Stimulated activated CD4-positive, alpha-beta T cell treated with anti-CD3 and anti-CD28 coated beads, Interleukin-1b, Interleukin-23, amount 100 ng/mL, for 24 hours (primary cell): ENCODE data around the gene CA4.
"Not testable (repeated sequence)": the region's sequence is repeated elsewhere in the genome, so short reads cannot be mapped to it uniquely, and the experiment has no call there.

ENCODE experiments used
- DNase-seq, 4 experiments: peaks; one replicate each; pipeline ENCODE4 v3.0.0-alpha.2; 2020; ENCODE audit warnings: low read depth in 4 of 4, low spot score in 1 of 4

CA4 gene

DNA sequence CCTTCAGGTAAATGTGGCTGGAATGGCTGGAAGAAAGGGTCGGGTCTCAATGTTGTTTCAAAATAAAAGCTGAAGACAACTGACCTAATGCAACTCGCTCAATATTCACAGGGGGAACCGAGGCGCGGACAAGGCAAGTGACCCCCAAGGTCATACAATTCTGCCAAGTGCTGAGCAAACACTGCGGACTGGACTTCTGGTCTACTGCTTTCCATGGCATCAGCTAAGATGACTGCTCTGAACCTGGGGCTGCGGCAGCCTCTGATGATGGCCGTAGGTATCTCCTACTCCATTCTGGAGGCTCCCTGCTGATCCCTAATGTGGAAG is 21.9 kb downstream of the CA4 start:
- DNase-seq, result no peak

DNA sequence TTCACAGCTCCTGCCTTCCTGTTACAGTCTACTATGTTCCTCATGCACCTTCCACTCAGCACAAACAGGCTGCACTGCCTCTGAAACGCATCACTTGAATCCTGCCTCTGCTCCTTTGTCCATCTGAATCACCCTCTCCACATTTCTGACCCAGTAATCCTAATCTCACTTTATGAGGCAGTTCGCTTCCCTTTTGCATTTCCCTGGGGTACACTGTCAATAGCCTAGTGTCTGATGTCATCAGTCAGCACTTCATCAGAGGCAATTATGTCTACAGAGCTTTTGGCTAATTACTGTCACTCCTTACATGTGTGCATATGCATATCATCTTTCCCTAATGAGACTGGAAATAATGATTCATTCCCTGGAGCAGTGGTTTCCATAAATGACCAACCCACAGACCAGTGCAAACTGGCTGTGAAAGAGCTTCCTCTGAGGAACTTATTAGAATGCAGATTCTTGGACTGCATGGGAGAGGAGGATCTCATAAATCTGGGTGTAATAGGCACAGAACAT is 23.6 kb downstream of the CA4 start:
- DNase-seq, result no peak

DNA sequence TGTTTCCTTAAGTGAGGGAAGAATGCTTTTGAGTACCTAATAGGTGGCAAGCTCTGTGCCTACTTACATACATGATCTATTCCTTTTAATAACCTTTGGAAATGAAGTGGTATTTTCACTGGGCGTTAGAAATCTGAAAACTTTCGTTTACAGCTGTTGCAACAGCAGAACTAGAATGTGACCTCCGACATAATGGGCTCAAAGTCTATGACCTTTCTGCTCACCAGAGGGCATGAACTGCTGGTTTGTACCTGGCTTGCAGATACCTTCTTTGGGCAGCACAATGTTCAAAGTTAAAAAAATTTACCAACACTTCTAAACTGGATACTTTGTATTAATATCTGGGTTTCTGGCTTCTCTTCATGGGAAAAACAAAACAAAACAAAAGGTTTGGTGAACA is 24.3 kb downstream of the CA4 start:
- DNase-seq, result no peak

DNA sequence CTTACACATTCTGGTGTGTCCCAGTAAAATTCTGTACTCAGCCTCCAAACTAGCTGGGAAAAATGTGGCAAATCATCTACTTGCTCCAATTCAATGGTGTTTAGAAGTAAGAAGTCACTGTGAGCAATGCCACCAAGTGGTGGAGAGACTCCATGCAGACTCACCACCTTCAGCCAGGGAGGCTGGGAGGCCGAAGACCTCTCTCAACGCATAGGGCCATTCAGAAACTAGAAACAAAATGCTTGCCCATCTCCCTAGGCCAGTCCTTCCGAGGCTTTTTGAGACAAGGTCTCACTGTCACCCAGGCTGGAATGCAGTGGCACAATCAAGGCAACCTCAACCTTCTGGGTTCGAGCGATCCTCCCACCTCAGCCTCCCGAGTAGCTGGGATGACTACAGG is 25.0 kb downstream of the CA4 start:
- DNase-seq, result not testable (repeated sequence)

DNA sequence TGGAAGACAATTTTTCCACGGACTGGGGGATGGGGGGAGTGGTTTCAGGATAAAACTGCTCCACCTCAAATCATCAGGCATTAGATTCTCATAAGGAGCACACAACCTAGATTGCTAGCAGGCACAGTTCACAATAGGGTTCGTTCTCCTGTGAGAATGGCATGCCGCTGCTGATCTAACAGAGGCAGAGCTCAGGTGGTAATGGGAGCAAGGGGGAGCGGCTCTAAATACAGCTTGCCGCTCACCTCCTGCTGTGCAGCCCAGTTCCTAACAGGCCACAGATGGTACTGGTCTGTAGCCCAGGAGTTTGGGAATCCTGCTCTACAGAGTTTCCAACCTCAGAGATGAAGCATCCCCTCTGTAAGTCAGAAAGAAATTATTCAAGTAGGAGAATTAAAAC is 27.0 kb downstream of the CA4 start:
- not testable (repeated sequence) for DNase-seq

DNA sequence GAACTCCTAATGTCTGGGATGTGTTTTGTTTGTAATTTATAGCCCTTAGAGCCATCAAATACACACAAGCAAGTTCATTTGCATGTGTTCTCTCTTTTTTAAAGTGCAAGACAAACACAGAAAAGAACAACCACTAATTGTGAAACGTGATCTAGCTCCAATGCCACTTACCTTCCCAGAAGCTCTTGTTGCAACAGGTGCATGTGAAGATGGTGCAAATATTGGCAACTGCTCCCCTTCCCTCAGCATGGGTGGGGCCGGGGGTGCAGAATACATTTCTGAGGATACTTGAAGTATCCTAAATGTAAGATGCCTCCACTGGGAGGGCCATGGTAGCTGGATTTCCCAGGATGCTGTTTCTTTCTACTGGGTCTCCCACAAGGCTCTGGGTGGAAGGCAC is 28.4 kb downstream of the CA4 start:
- DNase-seq, result not testable (repeated sequence)

DNA sequence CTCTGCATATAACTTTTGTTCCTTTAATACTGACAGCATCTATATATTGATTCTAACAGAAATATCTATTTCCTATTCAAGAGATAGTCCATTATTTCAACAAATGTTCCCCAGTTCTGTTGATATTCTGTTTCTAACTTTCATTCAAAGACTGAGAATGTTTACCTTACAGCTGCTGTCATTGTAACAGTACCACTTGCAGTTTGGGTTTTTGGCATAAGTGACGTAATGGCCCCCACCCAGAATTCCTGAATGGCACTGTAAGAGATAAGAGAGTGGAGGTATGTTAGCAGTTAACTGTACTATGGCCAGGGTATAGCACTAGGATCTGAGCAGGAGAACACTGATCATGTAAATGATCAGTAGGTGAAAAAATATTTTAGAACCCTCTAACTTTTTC is 30.6 kb downstream of the CA4 start:
- not testable (repeated sequence) for DNase-seq

DNA sequence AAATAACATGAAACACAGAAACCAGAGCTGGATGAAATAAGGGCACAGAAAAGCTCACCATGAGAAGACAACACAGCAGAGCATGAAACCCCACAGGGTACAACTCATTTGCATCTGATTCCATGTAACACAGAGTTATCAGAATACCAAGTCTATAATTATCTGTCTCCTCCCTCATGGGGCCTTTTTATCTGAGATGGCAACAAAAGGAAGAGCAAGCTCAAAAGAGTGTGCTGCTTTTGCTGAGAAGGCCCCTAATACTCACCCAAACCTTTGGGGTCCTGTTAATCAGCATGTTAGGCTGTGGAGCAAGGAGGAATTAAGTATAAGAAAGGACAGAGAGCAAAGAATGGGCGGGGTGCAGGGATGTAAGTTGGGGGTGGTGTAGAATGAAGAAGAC is 36.6 kb downstream of the CA4 start:
- not testable (repeated sequence) for DNase-seq

DNA sequence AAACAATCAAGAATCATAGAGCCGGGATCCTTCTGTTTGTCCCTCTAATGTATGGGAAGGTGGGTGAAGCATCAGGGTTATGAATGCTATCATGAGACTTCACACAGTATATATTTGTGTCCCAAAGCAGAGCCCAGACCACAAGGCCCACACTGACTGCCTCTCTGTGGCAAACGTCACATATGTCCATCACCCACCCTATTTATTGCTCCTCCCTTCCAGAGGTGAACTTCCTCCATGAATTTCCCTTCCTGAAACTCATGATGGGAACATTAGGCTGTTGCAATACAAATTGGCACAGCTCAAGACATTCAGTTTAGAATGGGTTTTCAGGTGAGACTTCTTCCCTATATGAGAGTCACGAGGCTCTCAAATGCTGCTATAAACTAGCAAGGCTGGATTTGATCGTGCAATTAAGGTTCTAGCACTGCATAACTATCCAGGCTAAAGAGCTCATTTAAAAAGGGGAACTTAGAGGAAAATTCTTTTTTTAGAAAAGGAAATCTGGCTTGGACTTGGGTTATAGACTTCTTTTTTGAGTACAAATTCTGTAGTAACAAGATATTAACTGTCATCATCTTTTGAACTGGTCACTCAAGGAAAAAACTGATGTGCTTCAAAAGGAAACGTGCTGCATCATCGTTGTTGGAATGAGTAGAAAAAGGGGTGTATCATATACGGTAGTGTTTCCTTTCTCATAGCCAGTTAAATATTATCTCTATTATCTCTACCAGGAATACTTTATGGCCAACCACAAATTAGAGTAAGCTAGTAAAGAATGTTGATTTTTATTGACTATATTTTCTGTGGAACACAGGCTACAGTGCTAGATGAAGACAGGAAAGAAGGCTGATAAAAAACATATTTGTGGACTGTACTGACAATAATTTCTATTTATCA is 37.3 kb downstream of the CA4 start:
- not testable (repeated sequence) for DNase-seq

DNA sequence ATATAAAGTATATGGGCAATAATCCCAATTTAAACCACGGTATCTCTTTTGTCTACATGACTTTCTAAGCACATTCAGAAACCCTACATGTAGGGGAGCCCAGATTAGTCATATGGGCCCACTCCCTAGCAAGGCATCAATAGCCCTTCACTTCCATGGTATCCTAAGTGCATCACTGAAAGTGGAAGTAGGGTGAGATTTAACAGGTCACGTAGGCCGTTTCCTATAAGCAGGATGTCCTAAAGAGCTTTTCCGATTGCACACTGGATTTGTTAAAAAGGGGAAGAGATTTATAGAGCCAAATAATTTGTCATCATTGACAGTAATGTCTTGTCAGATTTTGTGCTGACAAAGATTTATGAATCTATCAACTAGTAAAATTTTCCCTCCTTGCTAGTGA is 39.0 kb downstream of the CA4 start:
- no peak for DNase-seq

DNA sequence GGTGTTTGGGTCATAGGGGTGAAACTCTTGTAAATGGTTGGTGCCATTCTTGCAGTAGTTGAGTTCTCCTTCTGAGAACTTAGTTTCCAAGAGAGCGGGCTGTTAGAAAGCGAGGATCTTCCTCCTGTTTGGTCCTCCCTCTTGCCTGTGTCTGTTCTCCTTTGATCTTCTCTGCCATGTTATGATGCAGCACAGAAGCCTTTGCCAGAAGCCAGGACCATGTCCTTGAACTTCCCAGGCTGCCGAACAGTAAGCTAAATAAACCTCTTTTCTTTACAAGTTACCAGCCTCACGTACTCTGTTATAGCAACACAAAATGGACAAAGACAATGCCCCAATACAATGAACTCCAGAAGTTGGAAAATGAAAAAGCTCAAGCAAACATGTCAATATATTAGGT is 40.3 kb downstream of the CA4 start:
- not testable (repeated sequence) for DNase-seq

DNA sequence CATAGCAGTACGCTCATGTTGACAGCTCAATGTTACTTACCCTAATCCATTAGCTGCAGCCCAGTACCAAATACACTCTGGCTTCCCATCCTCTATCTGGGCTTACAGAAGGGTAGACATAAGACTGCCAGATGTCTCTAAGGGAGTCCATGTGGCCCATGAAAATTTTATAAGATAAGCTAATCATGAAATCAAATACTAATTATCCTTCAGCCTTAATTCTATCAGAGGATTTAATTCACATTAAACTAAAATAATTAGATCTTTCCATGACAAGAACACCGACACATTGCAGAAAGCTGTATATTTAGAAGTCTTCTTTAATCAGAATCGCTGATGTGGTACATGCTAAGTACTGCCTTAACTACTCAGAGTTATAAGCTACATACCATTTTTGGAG is 43.3 kb downstream of the CA4 start:
- not testable (repeated sequence) for DNase-seq

DNA sequence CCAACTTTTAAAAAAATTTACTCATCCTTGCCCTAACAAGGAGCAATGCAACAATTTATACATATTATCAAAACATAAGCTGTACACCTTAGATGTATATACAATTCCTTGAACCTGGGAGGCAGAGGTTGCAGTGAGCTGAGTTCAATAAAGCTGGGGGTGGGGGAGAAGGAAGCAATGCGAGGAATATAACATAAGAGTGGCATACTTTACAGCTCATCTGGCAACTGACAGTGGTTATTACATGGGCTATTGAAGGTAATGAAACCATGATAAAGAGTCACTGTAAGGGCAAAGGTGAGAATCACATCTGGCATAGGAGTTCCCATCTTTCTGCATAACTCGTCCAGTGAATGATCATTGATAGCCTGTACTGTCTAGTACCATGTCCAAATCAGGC is 43.7 kb downstream of the CA4 start:
- no peak for DNase-seq

DNA sequence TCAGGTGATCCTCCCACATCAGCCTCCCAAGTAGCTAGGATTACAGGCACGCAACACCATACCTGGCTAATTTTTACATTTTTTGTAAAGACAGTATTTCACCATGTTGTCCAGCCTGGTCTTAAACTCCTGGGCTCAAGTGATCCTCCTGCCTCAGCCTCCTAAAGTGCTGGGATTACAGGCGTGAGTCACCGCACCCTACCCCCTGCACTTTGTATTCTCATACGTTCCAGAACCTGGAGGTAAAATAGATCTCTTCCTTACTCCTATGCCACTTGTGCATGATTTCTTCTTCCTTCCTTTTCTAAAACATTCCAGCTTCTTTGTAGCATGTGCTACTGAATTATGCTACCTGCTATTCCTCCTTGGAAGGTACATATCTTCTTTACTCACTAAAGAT is 44.4 kb downstream of the CA4 start:
- not testable (repeated sequence) for DNase-seq

DNA sequence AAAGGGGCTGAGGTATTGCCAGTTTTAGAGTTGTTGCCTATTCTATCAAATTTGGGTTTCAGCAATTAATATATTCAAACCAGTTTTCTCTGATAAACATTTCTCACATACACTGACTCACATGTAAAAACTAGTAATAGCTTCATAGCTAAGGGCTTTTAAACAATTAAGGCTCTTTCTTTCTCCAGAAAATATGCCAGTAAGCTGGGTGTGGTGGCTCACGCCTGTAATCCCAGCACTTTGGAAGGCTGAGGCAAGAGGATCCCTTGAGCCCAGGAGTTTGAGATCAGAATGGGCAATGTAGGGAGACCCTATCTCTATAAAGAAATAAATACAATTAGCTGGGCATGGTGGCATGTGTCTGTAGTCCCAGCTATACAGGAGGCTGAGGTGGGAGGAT is 48.9 kb downstream of the CA4 start:
- not testable (repeated sequence) for DNase-seq

DNA sequence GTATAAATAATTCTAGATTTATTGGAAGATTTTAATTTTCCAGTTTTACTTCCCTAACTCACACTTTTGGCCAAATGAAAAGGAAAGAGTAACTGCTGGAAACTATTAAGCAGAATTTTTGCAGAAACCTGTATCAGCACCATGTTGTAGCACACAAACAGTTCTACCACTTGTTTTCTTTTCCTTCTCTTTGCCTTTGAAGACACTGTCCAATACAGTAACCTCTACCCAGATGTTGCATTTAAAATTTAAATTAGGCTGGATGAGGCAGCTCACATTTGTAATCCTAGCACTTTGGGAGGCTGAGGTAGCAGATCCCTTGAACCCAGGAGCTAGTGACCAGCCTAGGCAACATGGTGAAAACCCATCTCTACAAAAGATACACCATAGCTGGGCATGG is 56.0 kb downstream of the CA4 start:
- not testable (repeated sequence) for DNase-seq

DNA sequence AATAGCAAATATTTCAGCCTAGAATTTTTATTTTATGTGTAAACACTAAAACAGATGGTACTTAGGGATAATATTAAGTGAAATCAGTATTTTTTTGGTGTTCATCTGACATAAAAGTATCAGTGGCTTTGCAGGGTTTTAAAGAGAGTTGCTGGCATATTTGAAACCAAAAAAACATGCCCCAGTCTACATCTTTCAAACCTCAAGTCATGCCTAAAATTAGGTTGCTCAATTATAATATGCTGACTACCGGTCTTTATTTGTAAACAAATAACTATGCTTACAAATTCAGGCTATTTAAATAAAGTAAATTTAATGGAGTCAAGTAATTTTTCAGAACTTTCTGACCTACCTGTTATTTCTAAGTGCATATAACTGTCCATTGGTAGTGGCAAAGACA is 58.5 kb downstream of the CA4 start:
- not testable (repeated sequence) for DNase-seq
